AG04450 (cell line): ENCODE results near the gene OGDH. TPM values are rescaled to one million over a fixed set of nuclear protein-coding genes. Genes with fewer than 3 reads are reported as not detected.
"Not testable (repeated sequence)": the region's sequence is repeated elsewhere in the genome, so short reads cannot be mapped to it uniquely, and the experiment has no call there.

Source experiments
- CTCF ChIA-PET: fragments of 300-600, 350-600 bp; formaldehyde crosslinking; extraction: SDS; loops from one replicate; lab custom pipeline; 2022; ENCODE audit warnings: antibody characterized with exemption, inconsistent platforms; lab: Charles Lee
- POLR2A ChIA-PET: fragments of 350-600 bp; formaldehyde crosslinking; extraction: SDS; loops from one replicate; lab custom pipeline; 2021; ENCODE audit warnings: antibody characterized with exemption, inconsistent platforms; lab: Yijun Ruan, JAX
- DNase-seq: peaks from one replicate; pipeline ENCODE4 v3.0.0-alpha.2; 2011; ENCODE audit warnings: low read depth, low spot score
- H3K27ac ChIP-seq: one replicate; pipeline ENCODE4 v1.5.1; 2012; ENCODE audit warnings: low read depth, low read length, control low read depth
- H3K27me3 ChIP-seq: one replicate; pipeline ENCODE4 v1.6.0; 2012; ENCODE audit warnings: low read length; ENCODE audit not compliant: control insufficient read depth, insufficient read depth
- H3K4me3 ChIP-seq: 2 replicates; pipeline ENCODE4 v1.5.1; 2011; ENCODE audit warnings: mild to moderate bottlenecking, low read depth, low read length, control low read depth
- H3K9me3 ChIP-seq: 2 replicates; pipeline ENCODE4 v1.5.1; 2012; ENCODE audit warnings: low read length; ENCODE audit not compliant: control insufficient read depth, insufficient read depth
- polyA plus RNA-seq: library from polyadenylated mRNA; depleted of rRNA; stranded (reverse); fragments of >200 nt; gene quantifications from 2 replicates; pipeline ENCODE4 v1.2.3, GENCODE V29; 2011
- TF ChIP-seq, protein P1 (sequence below): IDR thresholded peaks from 2 replicates; pipeline ENCODE4 v1.5.1; 2011; ENCODE audit warnings: low read depth, low read length, control low read depth, inconsistent platforms

OGDH gene
- polyA plus RNA-seq, 1 experiment, result 35.8 TPM

DNA sequence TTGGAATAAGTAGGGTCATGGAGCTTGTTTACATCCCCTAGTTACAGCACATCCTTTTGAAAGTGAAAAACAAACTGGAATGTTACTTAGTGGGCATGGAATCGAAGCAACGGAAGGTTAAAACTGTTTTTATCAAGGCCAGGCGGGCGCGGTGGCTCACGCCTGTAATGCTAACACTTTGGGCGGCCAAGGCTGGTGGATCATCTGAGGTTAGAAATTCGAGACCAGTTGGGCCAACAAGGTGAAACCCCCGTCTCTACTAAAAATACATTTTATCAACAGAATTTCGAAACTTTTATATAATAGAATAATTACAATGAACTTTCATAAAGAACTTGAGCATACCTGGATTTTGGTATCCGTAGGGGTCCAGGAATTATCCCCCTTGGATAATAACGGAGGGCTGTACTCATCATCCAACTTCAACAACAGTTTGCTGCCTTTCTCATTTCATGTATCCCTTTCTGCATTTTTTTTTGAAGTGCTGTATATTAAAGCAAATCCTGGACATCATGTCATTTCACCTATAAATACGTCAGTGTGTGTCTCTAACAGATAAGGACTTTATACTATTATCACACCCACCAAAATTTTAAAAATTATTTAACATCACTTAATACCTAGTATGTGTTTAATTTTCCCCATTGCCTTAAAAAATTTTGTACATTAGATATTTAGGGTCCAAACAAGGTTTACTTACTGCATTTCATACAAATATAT, 23.1 kb upstream of the OGDH start:
- CTCF ChIA-PET, result interaction anchor here (0.6 to 1.7 kb wide), 3 partner anchors 263 to 553 kb away, joined by 3 to 6 read pairs (median 4); no protein-coding TSS in a partner anchor
- POLR2A ChIA-PET, result interaction anchor here (0.6 to 2.0 kb wide), 3 partner anchors 10 to 164 kb away, joined by 3 to 11 read pairs (median 4); partner anchors contain the start of gene DDX56
- peak overlapping the region; percentile 95 for H3K27ac ChIP-seq
- H3K27me3 ChIP-seq, result peaks cover 5% of the 10 kb centered on the region
- H3K9me3 ChIP-seq, result no peaks in the 10 kb centered on the region; the same call in 1 of the 2 replicates
- no peak for DNase-seq
- H3K4me3 ChIP-seq, result peak overlapping the region; percentile 79; the same call in 1 of the 2 replicates
- TF ChIP-seq, protein P1, sequence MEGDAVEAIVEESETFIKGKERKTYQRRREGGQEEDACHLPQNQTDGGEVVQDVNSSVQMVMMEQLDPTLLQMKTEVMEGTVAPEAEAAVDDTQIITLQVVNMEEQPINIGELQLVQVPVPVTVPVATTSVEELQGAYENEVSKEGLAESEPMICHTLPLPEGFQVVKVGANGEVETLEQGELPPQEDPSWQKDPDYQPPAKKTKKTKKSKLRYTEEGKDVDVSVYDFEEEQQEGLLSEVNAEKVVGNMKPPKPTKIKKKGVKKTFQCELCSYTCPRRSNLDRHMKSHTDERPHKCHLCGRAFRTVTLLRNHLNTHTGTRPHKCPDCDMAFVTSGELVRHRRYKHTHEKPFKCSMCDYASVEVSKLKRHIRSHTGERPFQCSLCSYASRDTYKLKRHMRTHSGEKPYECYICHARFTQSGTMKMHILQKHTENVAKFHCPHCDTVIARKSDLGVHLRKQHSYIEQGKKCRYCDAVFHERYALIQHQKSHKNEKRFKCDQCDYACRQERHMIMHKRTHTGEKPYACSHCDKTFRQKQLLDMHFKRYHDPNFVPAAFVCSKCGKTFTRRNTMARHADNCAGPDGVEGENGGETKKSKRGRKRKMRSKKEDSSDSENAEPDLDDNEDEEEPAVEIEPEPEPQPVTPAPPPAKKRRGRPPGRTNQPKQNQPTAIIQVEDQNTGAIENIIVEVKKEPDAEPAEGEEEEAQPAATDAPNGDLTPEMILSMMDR, result no peak

DNA sequence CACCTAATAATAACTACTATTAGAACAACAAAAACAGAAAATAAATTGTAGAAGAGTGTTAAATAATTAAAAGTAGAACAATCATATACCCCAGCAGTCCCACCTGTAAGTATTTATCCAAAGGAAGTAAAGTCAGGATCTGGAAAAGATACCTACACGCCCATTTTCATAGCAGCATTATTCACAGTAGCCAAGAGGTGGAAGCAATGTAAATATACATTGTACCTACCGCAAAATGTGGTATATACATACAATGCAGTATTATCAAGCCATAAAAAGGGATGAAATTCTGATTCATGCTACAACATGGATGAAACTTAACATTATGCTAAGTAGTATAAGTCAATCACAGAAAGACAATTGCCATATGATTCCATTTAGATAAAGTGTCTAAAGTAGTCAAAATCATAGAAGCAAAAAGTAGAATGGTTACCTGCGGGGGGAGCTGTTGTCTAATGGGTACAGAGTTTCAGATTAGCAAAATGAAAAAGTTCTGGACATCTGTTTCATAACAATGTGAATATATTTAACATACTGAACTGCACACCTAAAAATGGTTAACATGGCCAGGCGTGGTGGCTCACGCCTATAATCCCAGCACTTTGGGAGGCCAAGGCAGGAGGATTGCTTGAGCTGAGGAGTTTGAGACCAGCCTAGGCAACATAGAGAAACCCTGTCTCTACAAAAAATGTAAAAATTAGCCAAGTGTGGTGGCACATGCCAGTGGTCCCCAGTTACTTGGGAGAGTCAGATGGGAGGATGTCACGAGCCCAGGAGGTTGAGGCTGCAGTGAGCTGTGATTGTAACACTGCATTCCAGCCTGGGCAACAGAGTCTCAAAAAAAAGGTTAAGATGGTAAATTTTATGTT, 18.4 kb upstream of the OGDH start:
- H3K27me3 ChIP-seq, result peaks cover 5% of the 10 kb centered on the region
- no peaks in the 10 kb centered on the region for H3K9me3 ChIP-seq
- H3K4me3 ChIP-seq, result no peak overlapping the region
- DNase-seq, result no peak
- TF ChIP-seq, protein P1, result peak; percentile 78
- ChIA-PET POLR2A (no interaction called here), CTCF (interaction anchor here (0.6 to 1.3 kb wide), 12 partner anchors 14 to 547 kb away, joined by 3 to 10 read pairs (median 4); partner anchors contain the start of gene DDX56)
- no peak overlapping the region for H3K27ac ChIP-seq

DNA sequence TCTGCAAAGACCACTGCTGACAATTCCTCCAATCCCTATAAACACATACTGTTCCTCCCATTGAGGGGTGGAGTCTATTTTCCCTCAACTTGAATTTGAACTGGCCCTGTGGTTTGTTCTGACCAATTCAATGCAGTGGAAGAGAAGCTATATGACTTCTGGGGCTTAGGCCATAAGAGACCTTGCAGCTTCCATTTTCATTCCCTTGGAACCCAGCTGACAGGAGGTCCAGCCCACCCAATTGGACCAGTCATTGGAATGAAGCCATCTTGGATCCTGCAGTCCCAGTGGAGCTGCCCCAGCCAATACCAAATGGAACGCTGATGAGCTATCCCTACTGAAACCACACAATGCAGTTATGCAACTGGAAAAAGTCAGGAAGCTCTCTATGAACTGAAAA, 15.5 kb upstream of the OGDH start:
- no peak for DNase-seq
- CTCF ChIA-PET, result interaction anchor here (0.5 to 1.2 kb wide), 7 partner anchors 11 to 545 kb away, joined by 3 to 4 read pairs (median 3); no protein-coding TSS in a partner anchor
- Histone ChIP-seq H3K27ac (no peak overlapping the region), H3K4me3 (no peak overlapping the region), H3K27me3 (no peaks in the 10 kb centered on the region), H3K9me3 (no peaks in the 10 kb centered on the region)
- TF ChIP-seq, protein P1, result no peak
- POLR2A ChIA-PET, result interaction anchor here (0.6 to 1.1 kb wide), 3 partner anchors 17 to 206 kb away, joined by 3 to 4 read pairs (median 3); partner anchors contain the start of gene DDX56

DNA sequence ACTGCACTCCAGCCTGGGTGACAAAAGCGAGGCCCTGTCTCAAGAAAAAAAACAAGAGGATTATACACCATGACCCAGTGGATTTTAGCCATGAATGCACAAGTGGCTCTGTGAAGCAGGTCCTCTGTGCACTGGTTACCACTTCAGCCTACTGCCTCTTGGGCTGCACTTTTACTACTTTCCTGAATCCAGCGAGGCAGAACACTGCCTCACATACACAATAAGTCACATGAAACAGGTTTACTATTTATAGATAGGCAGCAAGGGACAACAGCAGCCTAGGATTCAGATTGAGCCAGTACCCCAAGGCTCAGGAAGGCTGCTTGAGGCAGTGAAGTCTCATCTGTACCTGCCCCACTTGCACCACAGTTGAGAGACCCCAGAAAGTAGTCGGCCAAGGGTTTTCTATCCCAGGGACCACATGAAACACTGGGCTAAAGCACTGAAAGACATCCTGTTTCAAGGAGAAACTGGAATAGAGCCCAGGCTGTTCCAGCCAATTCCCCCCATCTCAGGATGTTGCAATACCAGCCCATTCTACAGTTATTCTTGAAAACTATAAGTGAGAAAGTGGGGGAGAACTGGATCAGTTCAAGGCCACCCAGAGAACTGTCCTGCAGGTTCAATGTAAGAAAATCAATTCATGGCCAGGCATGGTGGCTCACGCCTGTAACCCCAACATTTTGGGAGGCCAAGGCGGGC, 10.3 kb upstream of the OGDH start:
- ChIA-PET POLR2A (no interaction called here), CTCF (no interaction called here)
- no peak overlapping the region for H3K4me3 ChIP-seq
- H3K27me3 ChIP-seq, result peaks cover 4% of the 10 kb centered on the region
- no peak for DNase-seq
- no peaks in the 10 kb centered on the region for H3K9me3 ChIP-seq
- TF ChIP-seq, protein P1, result no peak
- no peak overlapping the region for H3K27ac ChIP-seq

DNA sequence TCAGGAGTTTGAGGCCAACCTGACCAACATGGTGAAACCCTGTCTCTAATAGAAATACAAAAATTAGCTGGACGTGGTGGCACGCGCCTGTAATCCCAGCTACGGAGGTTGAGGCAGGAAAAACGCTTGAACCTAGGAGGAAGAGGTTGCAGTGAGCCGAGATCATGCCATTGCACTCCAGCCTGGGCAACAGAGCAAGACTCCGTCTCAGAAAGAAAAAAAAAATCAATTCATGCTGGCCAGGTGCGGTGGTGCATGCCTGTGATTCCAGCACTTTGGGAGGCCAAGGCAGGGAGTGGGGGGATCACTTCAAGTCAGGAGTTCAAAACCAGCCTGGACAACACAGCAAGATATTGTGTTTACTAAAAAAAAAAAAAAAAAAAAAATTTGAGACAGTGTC, 9.2 kb upstream of the OGDH start:
- not testable (repeated sequence) for H3K9me3 ChIP-seq, DNase-seq, H3K4me3 ChIP-seq, H3K27me3 ChIP-seq, H3K27ac ChIP-seq
- ChIA-PET CTCF (interaction anchor here (0.5 kb wide), 2 partner anchors 106 to 204 kb away, joined by 3 read pairs; no protein-coding TSS in a partner anchor), POLR2A (interaction anchor here (0.7 kb wide), 1 partner anchor 515 kb away, joined by 3 read pairs; no protein-coding TSS in a partner anchor)
